ENCODE results near the gene FOXL2NB. TPM values are rescaled to one million over a fixed set of nuclear protein-coding genes. Genes with fewer than 3 reads are reported as not detected.

The FOXL2NB gene
- total and polyA plus RNA-seq, 2 of the 13 experiments (the other 11 are each of a cell fraction or from before 2014, with no cell fraction given) = not detected

DNA sequence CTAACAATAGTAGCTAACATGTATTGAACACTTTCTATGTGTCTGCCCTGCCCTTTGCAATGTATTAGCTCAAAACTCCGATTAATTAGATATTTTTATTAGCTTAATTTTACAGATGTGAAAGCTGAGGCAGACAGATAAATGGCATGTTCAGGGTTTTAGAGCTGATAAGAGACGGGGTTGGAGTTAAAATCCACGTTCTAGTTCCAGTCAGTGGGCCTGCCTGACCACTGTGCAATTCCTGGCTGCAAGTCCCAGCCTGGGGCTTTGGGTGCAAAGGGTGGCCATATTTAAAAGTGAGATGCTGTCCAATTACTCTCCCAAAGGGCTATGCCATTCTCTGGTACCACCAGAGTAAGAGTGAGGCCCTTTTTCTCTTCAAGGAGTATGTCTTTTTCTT lies 33.3 kb upstream of the FOXL2NB start (continued):
- TF ChIP-seq, protein P1, sequence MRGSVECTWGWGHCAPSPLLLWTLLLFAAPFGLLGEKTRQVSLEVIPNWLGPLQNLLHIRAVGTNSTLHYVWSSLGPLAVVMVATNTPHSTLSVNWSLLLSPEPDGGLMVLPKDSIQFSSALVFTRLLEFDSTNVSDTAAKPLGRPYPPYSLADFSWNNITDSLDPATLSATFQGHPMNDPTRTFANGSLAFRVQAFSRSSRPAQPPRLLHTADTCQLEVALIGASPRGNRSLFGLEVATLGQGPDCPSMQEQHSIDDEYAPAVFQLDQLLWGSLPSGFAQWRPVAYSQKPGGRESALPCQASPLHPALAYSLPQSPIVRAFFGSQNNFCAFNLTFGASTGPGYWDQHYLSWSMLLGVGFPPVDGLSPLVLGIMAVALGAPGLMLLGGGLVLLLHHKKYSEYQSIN (CRISPR knock-in tag; IDR thresholded peaks at IDR 0.05; ENCODE audit: borderline replicate concordance) = no peak
- no peak for TF ChIP-seq NCOA2 (CRISPR knock-in tag; IDR thresholded peaks at IDR 0.05)
- no peak for TF ChIP-seq MTF2 (CRISPR knock-in tag; IDR thresholded peaks at IDR 0.05; ENCODE audit: borderline replicate concordance)
- TF ChIP-seq KLF16 (CRISPR knock-in tag; IDR thresholded peaks at IDR 0.05) = no peak
- TF ChIP-seq MLLT10 (CRISPR knock-in tag; IDR thresholded peaks at IDR 0.05) = no peak

DNA sequence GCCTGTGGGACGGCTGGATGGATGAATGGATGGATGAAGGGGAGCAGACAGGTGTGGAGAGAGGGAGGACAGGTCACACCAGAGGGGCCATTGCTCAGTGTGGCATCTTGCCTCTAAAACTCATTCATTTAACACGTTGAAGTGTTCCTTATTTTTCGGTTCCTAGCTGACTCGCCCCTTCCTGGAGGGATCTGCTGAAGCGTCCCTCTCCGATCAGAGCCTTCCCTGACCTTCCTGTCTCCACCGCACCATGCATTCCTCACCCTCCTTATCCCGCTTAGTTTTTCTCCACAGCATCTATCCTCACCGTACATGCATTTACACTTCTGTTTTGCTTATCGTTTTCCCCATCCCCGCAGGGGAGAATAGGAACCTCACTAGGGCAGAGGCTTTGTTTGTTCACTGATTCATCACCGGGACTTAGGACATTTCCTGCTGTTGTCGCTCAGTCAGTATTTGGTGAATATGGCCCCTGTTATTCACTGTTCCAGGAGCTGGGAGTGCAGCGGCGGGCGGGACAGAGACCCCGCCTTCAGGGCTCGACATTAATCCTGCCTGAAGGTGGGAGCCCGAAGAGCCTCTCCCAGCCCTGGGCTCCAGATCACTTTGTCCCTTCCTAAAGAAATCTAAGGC lies 32.0 kb upstream of the FOXL2NB start:
- Histone ChIP-seq H3K36me3 (replicated peaks in 1 of 2; ENCODE audit: control insufficient read depth in 1 of 2, insufficient read depth in 2 of 2, low read length in 2 of 2) (no peaks in the 10 kb centered on the region), H3K9me3 (ENCODE audit: low read length) (no peaks in the 10 kb centered on the region), H3K4me3 (replicated peaks in 1 of 3; ENCODE audit: insufficient read depth in 1 of 3, low read depth in 2 of 3, low read length in 3 of 3) (peak overlapping the region; percentile 82 to 89 (median 83); a peak in 5 of 6 replicates), H3K4me2 (ENCODE audit: low read depth, low read length) (peak overlapping the region; percentile 66), H3K27me3 (ENCODE audit: control insufficient read depth in 1 of 2, insufficient read depth in 2 of 2, low read length in 2 of 2) (no peaks in the 10 kb centered on the region; a peak in 2 of 5 replicates), H3K79me2 (ENCODE audit: insufficient read depth, low read length) (no peaks in the 10 kb centered on the region), H3K4me1 (ENCODE audit: insufficient read depth, low read length) (peaks cover 15% of the 10 kb centered on the region), H3K27ac (ENCODE audit: extremely low read length, insufficient read depth, low read length) (peak overlapping the region; percentile 83), H2AFZ (ENCODE audit: low read length) (no peak overlapping the region), H4K20me1 (ENCODE audit: insufficient read depth, low read length) (no peaks in the 10 kb centered on the region), H3K9ac (ENCODE audit: insufficient read depth, low read depth, low read length) (peak overlapping the region; percentile 73)
- peak; percentile 73 for ATAC-seq
- in situ Hi-C loops (cut with HindIII; ENCODE audit: extremely low pct_ligation_motif_present, low pct_unique_long_range_greater_than_20kb) (loop anchor here (5.0 kb wide), 4 partner anchors 83 to 433 kb away; partner anchors contain the start of gene PIK3CB), intact Hi-C loops (cut with micrococcal nuclease; ENCODE audit: unreplicated experiment) (loop anchor here (1.0 to 2.0 kb wide), 4 partner anchors 52 to 321 kb away; partner anchors contain the start of genes CEP70 and PIK3CB)
- CTCF ChIA-PET (ENCODE audit: low intra/inter-chr PET ratio, low total read pairs) = interaction anchor here (1.2 to 3.1 kb wide), 5 partner anchors 80 to 436 kb away, joined by 4 to 39 read pairs (median 21); partner anchors contain the start of genes CEP70 and PIK3CB
- FAIRE-seq = peak; percentile 86
- 4% methylated on average over 18 of the region's 19 CpGs for WGBS (ENCODE audit: low lambda C conversion rate)
- POLR2A ChIA-PET = interaction anchor here (0.7 to 4.1 kb wide), 30 partner anchors 12 to 481 kb away, joined by 3 to 57 read pairs (median 4); partner anchors contain the start of genes CEP70, ESYT3, FAIM and PIK3CB
- TSS peak; percentile 67 for BruUV-seq (replicated peaks)
- DNase-seq (ENCODE audit: low spot score) = peak; percentile 87
- TF ChIP-seq, protein P2, sequence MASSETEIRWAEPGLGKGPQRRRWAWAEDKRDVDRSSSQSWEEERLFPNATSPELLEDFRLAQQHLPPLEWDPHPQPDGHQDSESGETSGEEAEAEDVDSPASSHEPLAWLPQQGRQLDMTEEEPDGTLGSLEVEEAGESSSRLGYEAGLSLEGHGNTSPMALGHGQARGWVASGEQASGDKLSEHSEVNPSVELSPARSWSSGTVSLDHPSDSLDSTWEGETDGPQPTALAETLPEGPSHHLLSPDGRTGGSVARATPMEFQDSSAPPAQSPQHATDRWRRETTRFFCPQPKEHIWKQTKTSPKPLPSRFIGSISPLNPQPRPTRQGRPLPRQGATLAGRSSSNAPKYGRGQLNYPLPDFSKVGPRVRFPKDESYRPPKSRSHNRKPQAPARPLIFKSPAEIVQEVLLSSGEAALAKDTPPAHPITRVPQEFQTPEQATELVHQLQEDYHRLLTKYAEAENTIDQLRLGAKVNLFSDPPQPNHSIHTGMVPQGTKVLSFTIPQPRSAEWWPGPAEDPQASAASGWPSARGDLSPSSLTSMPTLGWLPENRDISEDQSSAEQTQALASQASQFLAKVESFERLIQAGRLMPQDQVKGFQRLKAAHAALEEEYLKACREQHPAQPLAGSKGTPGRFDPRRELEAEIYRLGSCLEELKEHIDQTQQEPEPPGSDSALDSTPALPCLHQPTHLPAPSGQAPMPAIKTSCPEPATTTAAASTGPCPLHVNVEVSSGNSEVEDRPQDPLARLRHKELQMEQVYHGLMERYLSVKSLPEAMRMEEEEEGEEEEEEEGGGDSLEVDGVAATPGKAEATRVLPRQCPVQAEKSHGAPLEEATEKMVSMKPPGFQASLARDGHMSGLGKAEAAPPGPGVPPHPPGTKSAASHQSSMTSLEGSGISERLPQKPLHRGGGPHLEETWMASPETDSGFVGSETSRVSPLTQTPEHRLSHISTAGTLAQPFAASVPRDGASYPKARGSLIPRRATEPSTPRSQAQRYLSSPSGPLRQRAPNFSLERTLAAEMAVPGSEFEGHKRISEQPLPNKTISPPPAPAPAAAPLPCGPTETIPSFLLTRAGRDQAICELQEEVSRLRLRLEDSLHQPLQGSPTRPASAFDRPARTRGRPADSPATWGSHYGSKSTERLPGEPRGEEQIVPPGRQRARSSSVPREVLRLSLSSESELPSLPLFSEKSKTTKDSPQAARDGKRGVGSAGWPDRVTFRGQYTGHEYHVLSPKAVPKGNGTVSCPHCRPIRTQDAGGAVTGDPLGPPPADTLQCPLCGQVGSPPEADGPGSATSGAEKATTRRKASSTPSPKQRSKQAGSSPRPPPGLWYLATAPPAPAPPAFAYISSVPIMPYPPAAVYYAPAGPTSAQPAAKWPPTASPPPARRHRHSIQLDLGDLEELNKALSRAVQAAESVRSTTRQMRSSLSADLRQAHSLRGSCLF (CRISPR knock-in tag; IDR thresholded peaks at IDR 0.05; ENCODE audit: borderline replicate concordance) = no peak
- TF ChIP-seq HMG20A (CRISPR knock-in tag; IDR thresholded peaks at IDR 0.05; ENCODE audit: borderline replicate concordance) (peak; percentile 57; the same call in 1 of the 2 replicates), ELF3 (CRISPR knock-in tag; IDR thresholded peaks at IDR 0.05) (peak; percentile 80; the same call in 1 of the 2 replicates), NFIC (IDR thresholded peaks at IDR 0.05; ENCODE audit: low read length) (0 out of 2 replicates have a peak, but pooled peaks have one; percentile 29), POLR2G (IDR thresholded peaks at IDR 0.05; ENCODE audit: low read depth, low read length) (peak; percentile 72), MED1 (CRISPR knock-in tag; IDR thresholded peaks at IDR 0.05) (peak; percentile 74; the same call in 1 of the 2 replicates), GFI1 (CRISPR knock-in tag; IDR thresholded peaks at IDR 0.05; ENCODE audit: borderline replicate concordance) (0 out of 2 replicates have a peak, but pooled peaks have one; percentile 38), MIER3 (CRISPR knock-in tag; IDR thresholded peaks at IDR 0.05; ENCODE audit: borderline replicate concordance) (peak; percentile 56; the same call in 1 of the 2 replicates), SETDB1 (CRISPR knock-in tag; IDR thresholded peaks at IDR 0.05; ENCODE audit: borderline replicate concordance) (no peak)
- TF ChIP-seq, protein P3, sequence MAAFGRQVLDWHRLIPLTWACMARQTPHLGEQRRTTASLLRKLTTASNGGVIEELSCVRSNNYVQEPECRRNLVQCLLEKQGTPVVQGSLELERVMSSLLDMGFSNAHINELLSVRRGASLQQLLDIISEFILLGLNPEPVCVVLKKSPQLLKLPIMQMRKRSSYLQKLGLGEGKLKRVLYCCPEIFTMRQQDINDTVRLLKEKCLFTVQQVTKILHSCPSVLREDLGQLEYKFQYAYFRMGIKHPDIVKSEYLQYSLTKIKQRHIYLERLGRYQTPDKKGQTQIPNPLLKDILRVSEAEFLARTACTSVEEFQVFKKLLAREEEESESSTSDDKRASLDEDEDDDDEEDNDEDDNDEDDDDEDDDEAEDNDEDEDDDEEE (CRISPR knock-in tag; IDR thresholded peaks at IDR 0.05) = peak; percentile 74

All from HepG2 (cell line).